Measurements from ENCODE around the gene MGST3. TPM values are rescaled to one million over a fixed set of nuclear protein-coding genes. Genes with fewer than 3 reads are reported as not detected.
"Not testable (repeated sequence)": the region's sequence is repeated elsewhere in the genome, so short reads cannot be mapped to it uniquely, and the experiment has no call there.

Gene MGST3
- total RNA-seq, 1 donor from 2014 or later: 126 TPM

DNA sequence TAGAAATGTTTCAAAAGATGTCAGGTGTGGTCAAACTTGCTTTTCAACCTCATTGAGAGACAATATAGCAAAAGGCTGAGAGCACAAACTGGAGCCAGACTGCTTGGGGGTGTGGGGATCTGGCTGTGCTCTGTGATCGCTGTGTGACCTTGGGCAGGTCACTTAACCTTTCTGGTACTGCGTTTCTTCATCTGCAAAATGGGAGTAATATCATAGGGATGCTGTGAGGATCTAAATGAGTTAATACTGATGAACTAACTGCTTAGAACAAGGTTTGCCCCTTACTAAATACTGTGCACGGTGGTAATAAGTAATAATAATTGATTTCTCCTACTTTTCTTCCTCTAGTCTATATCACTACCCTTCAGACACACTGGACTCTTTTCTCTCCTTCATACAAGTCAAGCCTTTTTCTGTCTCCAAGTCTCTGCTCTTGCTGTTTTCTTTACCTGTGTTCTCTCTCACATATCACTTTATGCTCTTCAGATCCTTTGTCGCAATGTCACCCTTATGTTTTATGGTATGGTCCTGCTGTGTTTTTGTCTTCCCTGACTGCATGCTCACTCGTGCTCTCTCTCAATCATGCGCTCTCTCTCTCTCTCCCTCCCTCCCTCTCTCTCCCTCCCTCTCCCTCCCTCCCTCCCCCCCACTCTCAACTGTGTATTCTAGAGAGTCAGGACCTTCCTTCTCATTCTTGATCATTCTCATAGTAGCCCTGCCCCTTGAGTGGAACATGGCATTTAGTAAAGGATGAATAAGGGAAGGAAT is 3.3 kb downstream of the MGST3 start:
- no peaks in the 10 kb centered on the region for H3K27me3 Mint-ChIP-seq (ENCODE audit: low read depth)
- TF ChIP-seq, protein P1, sequence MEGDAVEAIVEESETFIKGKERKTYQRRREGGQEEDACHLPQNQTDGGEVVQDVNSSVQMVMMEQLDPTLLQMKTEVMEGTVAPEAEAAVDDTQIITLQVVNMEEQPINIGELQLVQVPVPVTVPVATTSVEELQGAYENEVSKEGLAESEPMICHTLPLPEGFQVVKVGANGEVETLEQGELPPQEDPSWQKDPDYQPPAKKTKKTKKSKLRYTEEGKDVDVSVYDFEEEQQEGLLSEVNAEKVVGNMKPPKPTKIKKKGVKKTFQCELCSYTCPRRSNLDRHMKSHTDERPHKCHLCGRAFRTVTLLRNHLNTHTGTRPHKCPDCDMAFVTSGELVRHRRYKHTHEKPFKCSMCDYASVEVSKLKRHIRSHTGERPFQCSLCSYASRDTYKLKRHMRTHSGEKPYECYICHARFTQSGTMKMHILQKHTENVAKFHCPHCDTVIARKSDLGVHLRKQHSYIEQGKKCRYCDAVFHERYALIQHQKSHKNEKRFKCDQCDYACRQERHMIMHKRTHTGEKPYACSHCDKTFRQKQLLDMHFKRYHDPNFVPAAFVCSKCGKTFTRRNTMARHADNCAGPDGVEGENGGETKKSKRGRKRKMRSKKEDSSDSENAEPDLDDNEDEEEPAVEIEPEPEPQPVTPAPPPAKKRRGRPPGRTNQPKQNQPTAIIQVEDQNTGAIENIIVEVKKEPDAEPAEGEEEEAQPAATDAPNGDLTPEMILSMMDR (IDR thresholded peaks at IDR 0.05; ENCODE audit: unreplicated experiment): no peak
- peaks cover 5% of the 10 kb centered on the region for H3K36me3 Mint-ChIP-seq
- H3K4me1 Mint-ChIP-seq: peaks cover 17% of the 10 kb centered on the region
- no peak overlapping the region for H3K4me3 Mint-ChIP-seq
- H3K9me3 Mint-ChIP-seq: no peaks in the 10 kb centered on the region
- DNase-seq (ENCODE audit: low spot score in 2 of 2, unreplicated experiment in 2 of 2): no peak
- H3K27ac Mint-ChIP-seq: no peak overlapping the region

DNA sequence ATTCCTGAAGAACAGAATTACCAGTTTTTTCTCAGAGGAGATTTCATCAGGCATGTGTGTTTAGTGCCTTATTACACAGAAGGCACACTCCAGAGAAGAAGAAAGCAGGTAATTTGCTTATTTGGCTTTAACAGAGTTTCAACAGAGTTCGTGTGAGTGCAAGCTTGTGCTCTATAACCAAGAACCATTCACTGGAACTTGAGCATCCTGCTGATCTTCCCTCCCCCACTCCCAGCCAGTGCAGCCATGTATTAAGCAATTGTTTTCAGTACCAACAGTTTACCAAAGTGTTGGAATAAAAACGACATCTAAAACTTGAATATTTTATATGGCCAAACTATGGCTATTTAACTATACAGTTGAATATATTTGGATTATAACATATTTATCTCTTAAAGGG is 4.3 kb downstream of the MGST3 start:
- no peak for DNase-seq (ENCODE audit: low spot score in 2 of 2, unreplicated experiment in 2 of 2)
- Mint-ChIP-seq H3K9me3 (no peaks in the 10 kb centered on the region), H3K4me1 (peaks cover 10% of the 10 kb centered on the region)

DNA sequence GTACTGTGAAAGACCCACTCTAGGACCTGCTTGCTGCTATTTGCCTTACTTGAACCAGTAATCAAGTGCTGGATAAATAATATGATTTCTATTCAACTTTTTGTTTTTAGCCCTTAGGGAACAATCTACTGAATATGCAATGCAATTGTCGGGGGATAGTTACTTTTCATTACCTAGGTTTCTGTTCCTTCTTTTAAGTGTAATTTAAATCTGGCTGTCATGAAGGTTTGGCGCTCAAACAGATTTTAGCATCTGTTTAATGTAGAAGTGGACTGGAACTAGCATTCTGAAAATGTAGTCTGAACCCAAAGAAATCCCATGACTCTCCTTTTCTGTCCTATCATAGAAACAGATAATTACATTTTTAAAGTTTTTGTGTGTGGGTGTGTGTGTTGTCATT is 4.8 kb downstream of the MGST3 start:
- Mint-ChIP-seq H3K4me1 (peaks cover 10% of the 10 kb centered on the region), H3K4me3 (no peak overlapping the region), H3K27ac (no peak overlapping the region), H3K36me3 (peaks cover 5% of the 10 kb centered on the region), H3K9me3 (no peaks in the 10 kb centered on the region), H3K27me3 (ENCODE audit: low read depth) (no peaks in the 10 kb centered on the region)
- TF ChIP-seq, protein P1 (IDR thresholded peaks at IDR 0.05; ENCODE audit: unreplicated experiment): no peak
- no peak for DNase-seq (ENCODE audit: low spot score in 2 of 2, unreplicated experiment in 2 of 2)

More for the DNA sequence above, 4.3 kb downstream of the MGST3 start:
- Mint-ChIP-seq H3K36me3 (peaks cover 5% of the 10 kb centered on the region), H3K27me3 (ENCODE audit: low read depth) (no peaks in the 10 kb centered on the region), H3K27ac (no peak overlapping the region), H3K4me3 (no peak overlapping the region)
- TF ChIP-seq, protein P1 (IDR thresholded peaks at IDR 0.05; ENCODE audit: unreplicated experiment): no peak

DNA sequence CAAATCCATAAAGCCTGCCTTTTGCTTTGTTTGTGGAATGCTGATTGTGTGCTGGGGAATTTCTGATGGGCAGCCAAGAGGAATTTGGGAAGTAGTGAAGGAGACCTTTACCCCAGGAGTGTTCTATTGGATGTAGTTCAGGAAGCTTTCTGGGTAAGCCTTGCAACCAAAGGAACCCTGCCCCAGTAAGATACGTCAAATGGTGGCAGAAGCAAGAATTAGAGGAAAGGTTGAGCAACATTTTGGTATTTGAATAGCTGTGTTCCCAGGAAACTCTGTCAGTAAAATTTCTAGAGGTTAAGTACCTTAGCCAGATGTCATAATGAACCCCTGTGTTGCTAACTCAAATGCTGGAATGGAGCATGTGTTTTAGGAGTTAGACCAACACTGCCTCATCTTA is 6.4 kb downstream of the MGST3 start:
- Mint-ChIP-seq H3K4me1 (peaks cover 10% of the 10 kb centered on the region), H3K27me3 (ENCODE audit: low read depth) (no peaks in the 10 kb centered on the region), H3K9me3 (no peaks in the 10 kb centered on the region), H3K36me3 (peaks cover 5% of the 10 kb centered on the region), H3K4me3 (no peak overlapping the region), H3K27ac (no peak overlapping the region)
- DNase-seq (ENCODE audit: low spot score in 2 of 2, unreplicated experiment in 2 of 2): no peak
- TF ChIP-seq, protein P1 (IDR thresholded peaks at IDR 0.05; ENCODE audit: unreplicated experiment): no peak

DNA sequence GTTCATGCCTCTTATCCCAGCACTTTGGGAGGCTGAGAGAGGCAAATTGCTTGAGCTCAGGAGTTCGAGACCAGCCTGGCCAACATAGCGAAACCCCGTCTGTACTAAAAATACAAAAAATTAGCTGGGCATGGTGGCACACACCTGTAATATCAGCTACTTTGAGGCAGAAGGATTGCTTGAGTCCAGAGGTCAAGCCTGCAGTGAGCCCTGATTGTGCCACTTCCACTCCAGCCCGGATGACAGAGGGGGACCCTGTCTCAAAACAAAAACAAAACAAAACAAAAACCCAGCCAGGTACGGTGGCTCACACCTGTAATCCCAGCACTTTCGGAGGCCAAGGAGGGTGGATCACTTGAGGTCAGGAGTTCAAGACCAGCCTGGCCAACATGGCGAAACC is 7.2 kb downstream of the MGST3 start:
- not testable (repeated sequence) for H3K27me3 Mint-ChIP-seq (ENCODE audit: low read depth); H3K4me1 Mint-ChIP-seq; H3K36me3 Mint-ChIP-seq; H3K27ac Mint-ChIP-seq; H3K9me3 Mint-ChIP-seq; DNase-seq (ENCODE audit: low spot score in 2 of 2, unreplicated experiment in 2 of 2); H3K4me3 Mint-ChIP-seq

DNA sequence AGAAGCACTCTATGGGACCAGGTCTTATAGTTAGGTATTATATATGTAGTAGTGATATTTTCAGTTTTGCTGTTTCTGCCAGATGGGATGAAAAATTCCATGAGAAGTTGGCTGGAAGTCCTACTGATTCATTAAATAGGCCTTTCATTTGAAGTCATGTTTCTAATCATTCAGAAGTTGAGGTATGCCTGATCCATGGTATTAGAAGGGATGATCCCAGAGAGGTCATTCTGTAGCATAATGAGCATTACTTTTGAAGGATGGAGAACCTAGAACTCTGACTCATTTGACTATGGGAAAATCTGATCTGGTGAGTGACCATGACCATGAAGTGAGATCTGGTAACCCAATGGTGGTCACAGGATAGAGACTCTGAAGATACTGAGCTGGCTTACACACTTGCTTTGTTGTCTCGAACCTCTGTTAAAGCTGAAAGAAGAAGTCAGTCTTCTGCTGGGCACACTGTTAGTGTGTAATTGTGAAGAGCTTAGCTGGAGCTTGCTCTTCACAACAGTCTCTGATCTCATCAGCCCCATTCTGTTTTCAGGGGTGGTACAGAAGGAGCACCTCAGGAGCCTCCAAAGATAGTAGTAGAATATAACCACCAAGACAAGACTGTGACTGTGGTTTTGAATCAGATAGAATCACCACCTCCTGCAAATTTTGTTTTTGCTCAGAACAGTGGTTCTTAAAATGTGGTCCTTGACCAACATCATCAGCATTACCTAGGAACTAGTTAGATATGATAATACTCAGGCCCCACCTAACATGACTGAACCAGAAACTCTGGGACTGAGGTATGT is 9.0 kb downstream of the MGST3 start:
- Mint-ChIP-seq H3K4me3 (no peak overlapping the region), H3K9me3 (no peaks in the 10 kb centered on the region), H3K4me1 (no peaks in the 10 kb centered on the region), H3K27ac (no peak overlapping the region), H3K27me3 (ENCODE audit: low read depth) (no peaks in the 10 kb centered on the region), H3K36me3 (peaks cover 5% of the 10 kb centered on the region)
- DNase-seq (ENCODE audit: low spot score in 2 of 2, unreplicated experiment in 2 of 2): no peak
- TF ChIP-seq, protein P1 (IDR thresholded peaks at IDR 0.05; ENCODE audit: unreplicated experiment): no peak

Data from mesothelial cell of epicardium (in vitro differentiated cells).